ENCODE results near the gene RPRD2.
"Not testable (repeated sequence)": the region's sequence is repeated elsewhere in the genome, so short reads cannot be mapped to it uniquely, and the experiment has no call there.

The RPRD2 gene
- total RNA-seq, result 53.6 to 54.9 reads per million in 2 donors

DNA sequence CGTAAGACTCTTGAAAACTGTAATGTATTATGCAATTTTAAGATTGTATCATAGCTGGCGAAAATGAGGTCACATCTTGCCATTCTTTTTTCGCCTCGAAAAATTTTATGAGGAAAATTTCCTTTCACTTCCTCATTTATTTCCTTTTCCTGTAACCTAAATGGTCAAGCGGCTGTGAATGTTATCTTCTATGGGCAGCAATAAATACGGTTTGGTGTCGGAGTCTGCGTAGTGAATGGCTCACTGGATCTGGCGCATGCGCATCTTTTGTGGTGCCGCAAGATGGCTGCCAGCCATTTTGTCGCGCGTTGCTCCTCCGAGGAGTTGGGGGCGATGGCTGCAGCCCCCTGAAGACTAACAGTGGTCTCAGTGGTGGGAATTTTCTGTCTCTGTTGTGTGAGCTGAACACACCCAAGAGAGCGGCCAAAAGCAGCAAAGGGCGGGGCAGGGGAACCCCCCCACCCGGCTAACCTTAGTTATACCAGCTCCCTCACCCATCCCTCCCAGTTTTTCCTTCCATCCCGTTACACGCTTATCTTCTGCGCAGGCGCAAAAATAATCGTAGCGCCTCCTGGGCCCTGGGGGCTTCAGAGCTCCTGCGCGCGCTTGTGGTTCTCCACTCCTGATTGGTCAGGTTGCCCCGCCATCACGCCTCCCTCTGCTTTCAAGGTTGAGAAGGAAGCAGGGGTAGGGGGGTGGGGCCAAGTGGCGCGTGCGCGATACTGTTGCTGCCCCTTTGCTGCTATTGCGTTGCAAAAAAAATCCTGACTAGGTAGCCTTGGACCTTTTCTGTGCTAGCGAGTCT lies at the start of gene RPRD2:
Gene RPRD2, plus strand, starts transcription at position 722 of the 805 bp plus-strand sequence. CDS start 568 bp downstream, outside the sequence.
- peak; percentile 94 to 100 (median 99) for DNase-seq

DNA sequence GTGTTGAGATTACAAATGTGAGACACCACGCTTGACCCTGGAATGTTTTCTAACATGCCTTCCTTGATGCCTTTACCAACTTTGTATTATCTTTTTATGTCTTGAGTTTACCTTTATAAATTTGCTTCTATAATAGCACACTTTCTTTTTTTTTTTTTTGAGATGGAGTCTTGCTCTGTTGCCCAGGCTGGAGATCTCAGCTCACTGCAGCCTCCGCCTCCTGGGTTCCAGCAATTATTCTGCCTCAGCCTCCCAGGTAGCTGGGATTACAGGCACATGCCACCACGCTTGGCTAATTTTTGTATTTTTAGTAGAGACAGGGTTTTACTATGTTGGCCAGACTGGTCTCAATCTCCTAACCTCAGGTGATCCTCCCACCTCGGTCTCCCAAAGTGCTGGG lies 49.3 kb upstream of the RPRD2 start:
- not testable (repeated sequence) for DNase-seq

DNA sequence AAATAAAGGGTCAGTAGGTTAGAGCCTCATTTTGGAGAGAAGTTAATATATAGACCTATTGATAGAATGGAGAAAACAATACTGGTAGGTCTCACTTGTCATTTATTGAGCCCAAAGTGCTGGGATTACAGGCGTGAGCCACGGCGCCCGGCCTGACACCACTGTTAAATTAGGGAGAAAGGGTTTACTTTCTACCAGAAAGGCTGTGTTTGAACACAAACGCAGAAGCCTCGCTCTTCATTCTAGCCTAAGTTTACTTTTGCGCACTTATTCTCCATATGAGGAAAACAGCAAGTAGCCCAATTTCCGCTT lies 43.3 kb upstream of the RPRD2 start:
- DNase-seq, result no peak

DNA sequence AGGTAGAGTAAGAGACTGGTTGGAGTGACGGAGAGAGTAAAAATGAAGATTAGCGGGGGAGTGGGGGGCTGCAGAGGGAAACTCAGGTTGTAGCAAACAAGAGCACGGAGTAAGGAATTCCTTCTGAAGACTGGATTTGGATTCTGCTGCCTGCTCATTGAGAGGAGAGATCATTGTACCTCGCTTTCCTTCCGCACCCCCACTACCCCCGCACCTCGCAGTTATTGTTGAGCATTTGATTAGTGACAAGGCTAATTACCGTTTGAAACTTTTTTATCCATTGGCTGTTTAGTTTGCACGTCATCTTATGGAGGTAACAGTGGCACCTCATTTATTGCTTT lies 42.2 kb upstream of the RPRD2 start:
- peak in 1 of 5 experiments; percentile 35 for DNase-seq

DNA sequence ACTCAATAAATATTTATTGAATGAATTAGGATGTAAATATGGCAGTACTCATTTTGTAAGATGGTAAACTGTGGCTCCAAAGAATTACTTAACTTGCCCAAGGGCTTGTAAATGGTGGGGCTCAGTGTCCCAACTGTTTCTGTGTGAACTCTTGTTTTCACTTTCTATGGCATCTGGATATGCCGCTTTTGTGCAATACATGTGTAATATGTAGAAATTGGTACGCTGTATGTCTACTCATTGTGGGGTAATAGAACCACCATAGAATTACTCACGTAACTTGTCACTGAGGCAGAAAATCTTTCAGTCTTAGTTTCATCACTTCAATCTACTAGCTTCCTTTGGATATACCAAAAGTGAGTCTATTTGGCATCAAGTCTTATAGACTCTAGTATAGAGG lies 41.6 kb upstream of the RPRD2 start:
- DNase-seq, result peak in 1 of 5 experiments; percentile 64

DNA sequence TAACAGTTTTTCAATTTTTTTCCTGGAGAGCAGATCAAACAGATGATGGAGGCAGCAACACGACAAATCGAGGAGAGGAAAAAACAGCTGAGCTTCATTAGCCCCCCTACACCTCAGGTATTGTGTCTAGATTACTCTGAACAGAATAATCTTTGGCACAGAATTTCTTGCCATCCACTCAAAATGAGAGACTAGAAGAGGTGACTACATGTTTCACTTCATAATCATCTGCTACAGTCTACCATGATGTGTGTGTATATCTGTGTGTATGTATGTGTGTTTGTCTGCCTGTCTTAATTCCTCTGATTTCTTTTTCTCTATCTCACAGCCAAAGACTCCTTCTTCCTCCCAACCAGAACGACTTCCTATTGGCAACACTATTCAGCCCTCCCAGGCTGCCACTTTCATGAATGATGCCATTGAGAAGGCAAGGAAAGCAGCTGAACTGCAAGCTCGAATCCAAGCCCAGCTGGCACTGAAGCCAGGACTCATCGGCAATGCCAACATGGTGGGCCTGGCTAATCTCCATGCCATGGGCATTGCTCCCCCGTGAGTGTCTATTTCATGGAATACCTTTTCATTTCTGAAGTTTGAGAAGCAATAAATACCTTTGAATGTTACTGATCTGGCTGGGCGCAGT lies 31.2 kb upstream of the RPRD2 start:
- DNase-seq, result no peak

DNA sequence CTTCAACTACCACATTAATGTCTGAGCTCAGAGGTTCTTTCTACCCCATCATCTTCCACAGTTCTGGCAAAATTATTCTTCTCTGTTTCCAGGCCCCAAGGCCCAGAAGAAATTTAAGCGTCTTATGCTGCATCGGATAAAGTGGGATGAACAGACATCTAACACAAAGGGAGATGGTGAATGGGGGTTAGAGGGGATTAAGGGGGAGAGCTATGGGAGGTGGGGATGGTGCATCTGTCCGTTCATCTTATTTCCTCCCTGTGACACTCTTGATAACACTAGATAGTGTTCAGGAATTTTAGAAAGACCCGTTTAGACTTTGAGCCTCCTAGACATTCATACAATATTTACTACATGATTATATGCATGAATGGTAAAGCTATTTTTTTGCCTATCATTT lies 17.6 kb upstream of the RPRD2 start:
- no peak for DNase-seq

DNA sequence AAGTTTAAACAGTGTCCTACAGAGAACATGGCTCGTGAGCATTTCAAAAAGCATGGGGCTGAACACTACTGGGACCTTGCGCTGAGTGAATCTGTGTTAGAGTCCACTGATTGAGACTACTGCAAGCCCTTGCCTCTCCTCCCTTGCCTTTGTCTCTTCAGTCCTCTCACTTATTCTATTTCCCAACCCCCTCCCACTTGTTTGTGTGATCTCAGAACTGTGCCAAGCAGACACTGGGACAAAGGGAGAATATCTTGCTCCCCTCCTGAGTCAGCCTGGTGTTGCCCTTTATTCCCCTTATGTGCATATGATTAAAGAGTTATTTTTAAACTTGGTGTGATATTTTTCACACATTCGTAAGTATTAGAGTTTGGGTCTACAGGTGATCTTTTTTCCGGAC lies 11.1 kb upstream of the RPRD2 start:
- DNase-seq, result no peak

DNA sequence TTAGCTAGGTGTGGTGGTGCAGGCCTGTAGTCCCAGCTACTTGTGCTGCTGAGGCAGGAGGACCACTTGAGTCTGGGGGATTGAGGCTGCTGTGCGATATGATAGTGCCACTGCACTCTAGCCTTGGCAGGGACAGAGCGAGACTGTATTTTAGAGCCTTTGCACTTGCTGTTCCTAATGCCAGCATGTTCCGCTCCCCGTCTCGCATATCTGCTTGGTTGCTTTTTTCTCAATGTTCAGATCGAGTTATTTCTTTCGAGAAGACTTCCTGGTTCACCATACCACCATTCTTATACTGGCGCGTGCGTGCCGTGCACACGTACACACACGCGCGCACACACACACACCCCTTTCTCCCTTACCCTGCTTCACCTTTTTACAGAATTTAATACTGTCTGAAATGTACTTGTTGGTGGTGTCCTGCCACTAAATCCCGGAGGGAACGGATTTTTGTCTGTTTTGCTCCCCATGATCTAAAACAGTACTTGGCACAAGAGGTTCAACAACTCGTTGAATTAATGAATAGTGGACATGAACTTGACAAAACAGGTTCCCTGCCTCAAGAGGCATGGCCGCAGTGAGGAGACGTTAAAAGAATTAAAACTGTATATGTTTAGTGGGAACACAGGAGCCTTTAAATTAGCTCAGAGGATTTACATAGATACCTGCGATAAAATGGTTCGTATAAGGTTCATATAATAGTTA lies 1.1 kb upstream of the RPRD2 start:
- DNase-seq, result peak in 1 of 5 experiments; percentile 39

DNA sequence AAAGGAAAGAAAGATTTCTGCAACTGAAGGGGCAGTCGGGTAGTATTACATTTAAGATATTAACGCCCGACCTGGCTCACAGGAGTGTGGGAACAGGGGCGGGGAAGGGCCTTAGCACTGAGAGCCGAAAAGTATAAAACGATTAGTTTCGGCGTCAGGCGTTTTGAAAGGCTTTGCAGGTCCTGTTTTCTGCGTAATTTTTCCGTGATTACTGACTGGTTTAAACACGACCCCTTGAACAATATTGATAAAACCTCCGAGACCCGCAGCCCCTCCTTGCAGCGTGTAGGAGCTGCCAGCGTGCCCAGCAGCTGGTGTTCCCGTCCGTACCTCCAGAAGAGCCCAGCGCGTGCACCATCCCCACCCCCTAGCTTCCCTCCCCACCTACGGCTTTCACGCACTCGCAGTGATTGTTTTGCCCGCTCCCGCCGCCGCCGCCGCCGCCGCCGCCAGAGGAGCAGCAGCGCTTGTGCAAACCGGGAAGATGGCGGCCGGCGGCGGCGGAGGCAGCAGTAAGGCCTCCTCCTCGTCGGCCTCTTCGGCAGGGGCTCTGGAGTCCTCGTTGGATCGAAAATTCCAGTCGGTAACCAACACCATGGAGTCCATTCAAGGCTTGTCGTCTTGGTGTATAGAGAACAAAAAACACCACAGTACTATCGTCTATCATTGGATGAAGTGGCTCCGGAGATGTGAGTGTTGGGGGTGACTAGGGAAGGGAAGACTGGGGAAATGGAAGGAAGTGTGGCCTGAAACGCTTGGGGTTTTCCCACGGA lies 470 bp downstream of the RPRD2 start:
- peak; percentile 63 to 89 (median 71) for DNase-seq

DNA sequence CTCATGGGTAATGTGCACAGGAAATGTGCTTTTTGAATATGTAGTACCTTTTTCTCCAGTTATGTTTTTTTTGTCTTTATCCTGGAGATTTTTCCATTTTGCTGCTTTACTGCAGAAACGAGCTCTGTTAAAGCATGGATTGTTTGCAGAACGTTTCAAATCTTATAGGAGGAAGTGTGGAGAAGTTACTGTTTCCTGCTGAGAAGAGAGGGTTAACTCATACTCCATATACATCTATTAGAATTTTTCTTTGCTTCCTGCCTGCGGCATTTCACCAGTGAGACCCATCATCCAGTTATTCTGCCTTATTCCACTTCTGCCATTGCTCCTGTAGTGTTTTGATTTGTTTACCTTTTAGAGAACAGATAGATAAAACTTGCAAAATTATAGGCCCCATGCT lies 2.0 kb downstream of the RPRD2 start:
- peak in 1 of 5 experiments; percentile 31 for DNase-seq

DNA sequence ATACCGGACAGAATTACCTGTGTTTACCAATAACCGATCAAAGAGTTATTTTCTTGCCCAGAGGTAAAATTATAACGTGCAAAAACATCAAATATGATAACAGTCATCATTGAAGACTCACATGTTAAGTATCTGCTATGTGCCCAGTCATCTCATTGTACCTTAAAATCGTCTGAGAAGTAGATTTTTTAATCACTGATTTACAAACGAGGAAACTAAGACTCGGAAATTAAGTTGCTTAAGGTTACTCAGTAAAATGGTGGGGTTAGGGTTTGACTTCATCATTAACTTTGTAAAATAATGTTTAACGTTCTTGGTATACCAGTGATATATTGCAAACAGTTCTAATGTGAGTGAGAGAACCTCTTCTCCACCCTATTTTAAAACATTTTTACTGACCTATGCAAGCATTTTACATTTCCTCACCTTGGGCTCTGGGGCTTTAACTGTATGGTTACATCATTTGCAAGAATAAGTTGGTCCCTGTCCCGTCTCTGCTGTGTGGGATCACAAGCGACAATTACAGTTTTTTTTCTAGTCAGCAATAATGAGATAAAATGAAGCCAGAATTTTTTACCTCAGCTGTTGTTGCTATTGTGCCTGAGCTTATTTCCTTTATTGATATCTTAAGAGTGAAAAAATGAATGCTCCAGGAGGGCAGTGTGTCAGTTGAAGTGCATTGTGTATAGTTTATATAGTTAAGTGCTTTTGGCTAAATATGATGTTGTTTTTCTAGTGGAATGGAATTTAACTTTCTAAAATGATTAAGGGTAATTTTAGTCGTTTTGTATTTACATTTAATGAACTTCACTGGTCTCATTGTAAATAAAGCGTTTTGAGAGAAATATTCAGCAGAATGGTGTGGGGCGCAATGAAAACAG lies 2.7 kb downstream of the RPRD2 start:
- peak in 1 of 5 experiments; percentile 21 for DNase-seq

DNA sequence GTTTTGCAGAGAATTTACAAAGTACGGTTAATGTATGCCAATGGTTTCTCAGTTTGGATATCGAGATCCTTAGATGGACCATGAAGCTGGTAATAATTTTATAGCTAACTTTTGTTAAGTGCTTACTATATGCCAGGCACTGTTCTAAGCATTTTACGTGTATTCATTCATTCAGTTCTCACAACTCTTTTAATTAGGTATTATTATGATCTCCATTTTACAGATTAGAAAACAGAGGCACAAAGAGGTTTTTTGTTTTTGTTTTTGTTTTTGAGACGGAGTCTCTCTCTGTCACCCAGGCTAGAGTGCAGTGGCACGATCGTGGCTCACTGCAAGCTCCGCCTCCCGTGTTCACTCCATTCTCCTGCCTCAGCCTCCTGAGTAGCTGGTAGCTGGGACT lies 7.2 kb downstream of the RPRD2 start:
- no peak for DNase-seq

DNA sequence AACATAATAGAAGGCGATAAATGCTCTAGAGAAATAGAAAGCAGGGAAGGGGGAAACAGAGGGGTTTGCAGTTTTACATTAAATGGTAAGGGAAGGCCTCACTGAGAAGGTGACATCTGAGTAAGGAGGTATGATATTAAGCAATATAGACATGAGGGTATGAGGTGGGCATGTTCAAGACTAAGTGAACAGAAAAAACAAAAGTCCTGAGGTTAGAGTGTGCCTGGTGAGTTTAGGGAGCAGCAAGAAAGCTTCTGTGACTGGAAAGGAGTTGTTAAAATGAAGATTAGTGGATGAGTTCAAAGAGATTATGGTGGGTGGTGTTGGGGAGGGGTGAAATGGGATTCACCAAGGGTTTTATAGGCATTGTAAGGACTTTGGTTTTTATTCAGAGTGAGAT lies 8.6 kb downstream of the RPRD2 start:
- DNase-seq, result no peak

DNA sequence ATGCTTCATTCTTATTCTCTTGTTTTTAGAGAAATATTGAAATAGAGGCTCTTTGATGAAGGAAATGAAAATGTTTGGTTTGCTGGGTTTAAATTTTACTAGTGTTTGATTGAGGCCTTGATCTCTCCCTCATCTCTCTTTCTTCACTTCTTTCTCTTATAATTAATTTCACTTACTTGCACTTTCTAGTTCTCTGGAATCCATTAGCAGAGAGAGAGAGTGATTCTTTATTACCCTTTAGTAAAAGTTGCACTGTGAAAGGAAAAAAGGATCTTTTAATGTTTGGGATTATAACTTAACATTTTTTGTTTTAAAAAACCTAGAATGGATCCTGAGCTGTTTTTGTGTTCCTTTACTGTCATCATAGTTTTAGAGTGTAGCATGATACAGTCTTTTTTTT lies 12.2 kb downstream of the RPRD2 start:
- DNase-seq, result no peak

DNA sequence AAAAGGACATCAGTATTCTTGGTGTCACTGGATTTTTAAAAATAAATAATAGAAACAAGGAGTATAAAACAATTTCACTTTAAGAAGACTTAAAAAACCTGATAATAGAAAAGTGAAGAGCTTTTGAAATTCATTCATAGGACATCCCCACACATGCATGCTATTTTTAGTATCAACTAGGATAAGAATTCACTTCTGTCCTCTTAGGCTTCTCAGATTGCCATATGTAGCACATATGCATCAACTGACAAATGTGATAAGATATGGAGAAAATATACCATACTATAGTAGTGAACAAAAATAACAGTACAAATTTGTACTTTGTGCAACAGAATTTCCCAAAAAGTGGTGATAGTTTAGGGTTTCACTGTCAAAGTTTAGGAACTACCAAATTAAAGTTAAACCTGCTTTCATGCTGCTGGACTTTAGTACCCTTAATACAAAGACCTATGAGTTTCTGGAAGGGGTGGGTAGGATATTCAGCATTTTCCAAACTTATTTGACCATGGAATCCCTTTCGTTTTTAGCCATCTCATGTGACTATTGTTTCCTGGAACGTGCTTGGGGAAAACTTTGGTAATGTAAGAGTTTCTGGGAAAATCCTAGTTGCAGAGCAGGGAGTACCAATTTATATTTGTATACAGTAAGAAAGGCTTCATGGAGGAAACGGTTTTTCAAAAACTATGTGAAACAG lies 19.8 kb downstream of the RPRD2 start:
- DNase-seq, result no peak

DNA sequence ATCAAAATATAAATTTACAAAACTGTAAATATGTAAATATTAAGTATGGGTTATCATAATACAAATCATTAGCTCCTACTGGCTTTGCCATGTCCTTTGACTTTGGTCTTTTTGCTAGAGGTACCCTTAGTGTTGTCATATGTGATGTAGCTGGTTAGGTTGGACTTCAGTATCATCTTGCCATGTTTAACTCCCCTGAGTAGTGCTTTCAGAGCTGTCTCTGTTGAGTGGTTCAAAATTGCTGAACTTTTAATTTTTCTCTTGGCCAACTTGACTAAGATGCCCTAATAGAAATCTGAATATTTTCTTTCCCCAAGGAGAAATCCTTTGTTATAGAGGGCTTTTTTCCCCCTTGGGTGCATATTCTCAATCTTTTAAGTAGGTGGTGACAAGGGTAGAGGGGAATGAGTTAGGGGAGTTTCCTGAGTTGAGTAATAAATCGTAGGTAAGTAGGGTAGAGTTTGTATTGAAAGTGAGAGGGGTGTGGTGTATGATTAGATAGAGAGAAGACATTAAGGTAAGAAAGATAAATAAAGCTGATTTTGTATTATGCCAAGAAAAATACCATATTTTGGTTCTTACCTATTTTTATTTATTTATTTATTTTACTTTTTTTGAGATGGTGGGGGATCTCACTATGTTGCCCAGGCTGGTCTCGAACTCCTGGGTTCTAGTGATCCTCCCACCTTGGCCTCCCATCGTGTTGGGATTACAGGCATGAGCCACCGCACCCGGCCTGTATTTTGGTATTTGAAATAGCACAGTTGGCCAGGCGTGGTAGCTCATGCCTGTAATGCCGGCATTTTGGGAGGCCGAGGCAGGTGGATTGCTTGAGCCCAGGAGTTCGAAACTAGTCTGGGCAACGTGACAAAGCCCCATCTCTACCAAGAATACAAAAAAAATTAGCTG lies 21.8 kb downstream of the RPRD2 start:
- DNase-seq, result no peak

DNA sequence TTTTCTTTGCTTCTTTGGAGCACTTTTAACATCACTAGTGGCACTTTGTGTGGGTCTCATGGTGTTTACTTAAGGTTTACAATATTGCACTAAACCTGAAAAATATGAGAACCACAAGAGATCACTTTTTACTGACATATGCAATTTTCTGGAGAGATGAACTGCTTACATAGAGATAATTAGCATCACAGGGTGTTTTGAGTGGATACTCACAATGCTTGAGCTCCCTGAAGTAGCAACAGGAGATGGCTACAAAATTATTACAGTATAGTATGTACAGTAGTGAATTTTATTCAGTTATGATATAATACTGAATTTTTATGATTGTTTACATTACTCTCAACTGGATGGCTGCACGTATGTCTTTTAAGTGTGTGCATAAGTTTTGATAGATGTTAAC lies 22.6 kb downstream of the RPRD2 start:
- DNase-seq, result peak in 1 of 5 experiments; percentile 47

DNA sequence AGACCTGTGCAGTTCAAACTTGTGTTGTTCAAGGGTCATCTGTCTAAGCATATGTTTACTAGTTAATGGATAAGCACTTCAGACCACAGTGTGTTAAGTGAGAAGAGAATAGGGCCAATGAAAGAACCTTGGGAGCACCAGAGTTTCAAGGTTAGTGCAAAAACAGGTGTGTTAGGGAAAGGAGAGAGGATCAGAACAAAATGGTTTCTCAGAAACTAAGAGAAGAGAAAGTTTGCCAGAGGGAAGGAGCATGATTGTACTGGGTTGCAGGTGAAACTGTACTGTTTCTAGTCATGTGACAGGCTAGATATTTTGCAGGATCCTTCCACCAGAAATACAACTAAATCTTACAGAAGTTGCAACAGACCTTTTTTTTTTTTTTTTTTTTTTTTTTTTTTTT lies 23.3 kb downstream of the RPRD2 start:
- DNase-seq, result peak in 1 of 5 experiments; percentile 22

DNA sequence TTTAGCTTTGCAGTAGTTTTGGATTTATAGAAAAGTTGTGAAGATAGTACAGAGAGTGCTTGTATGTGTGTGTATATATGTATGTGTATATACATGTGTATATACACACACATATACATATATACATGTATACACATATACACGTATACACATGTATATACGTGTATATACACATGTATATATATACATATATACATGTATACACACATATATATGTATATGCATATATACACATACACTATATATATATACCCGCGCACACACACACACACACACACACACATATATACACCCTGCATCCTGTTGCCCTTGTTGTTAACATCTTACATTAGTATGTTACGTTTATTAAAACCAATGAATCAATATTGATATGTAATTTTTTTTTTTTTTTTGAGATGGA lies 24.3 kb downstream of the RPRD2 start:
- no peak for DNase-seq

Data from T-helper 2 cell (primary cell).